SH-SY5Y (cell line): ENCODE results near the gene OR51E2.

Source experiments
- GATA2 ChIP-seq: IDR thresholded peaks from 2 replicates; pipeline ENCODE4 v1.6.1; 2011; ENCODE audit warnings: mild to moderate bottlenecking, low read depth, low read length
- GATA3 ChIP-seq: IDR thresholded peaks from 2 replicates; pipeline ENCODE4 v1.6.1; 2011; ENCODE audit warnings: low read depth, mild to moderate bottlenecking, low read length, moderate library complexity

DNA sequence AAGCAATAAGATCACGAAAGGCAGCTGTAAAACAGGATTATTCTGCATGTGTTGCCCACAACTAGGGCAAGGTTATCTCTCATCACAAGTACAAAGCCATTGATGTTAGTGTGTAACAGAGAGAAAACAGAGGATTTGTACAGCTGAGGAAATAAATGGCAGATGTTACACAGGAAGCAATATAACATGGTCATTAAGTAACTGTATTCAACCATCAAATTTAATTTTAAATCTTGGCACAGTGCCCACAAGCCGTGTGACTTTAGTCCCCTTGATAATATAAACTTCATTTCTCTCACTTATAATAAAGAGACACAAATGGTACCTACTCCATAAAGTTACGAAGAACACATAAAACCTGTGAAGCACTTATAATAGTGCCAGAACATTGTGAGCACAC is 17.3 kb downstream of the OR51E2 start:
- TF ChIP-seq GATA2 (no peak), GATA3 (no peak)
